PC-3 (cell line): Measurements from ENCODE around the gene JKAMP.

Experiments used
- CTCF ChIP-seq: fragments of 300-600 bp; sonication (generic); conservative IDR thresholded peaks from 2 replicates; pipeline ENCODE4 v1.5.1; 2017; ENCODE audit warnings: antibody characterized with exemption, low read depth, mild to moderate bottlenecking, low read length
- EZH2 ChIP-seq: fragments of 300-600 bp; sonication (generic); IDR thresholded peaks from one replicate; pipeline ENCODE4 v1.6.1; 2017; ENCODE audit warnings: antibody characterized with exemption, mild to moderate bottlenecking, low read length; ENCODE audit not compliant: unreplicated experiment
- EZH2phosphoT487 ChIP-seq: fragments of 300-600 bp; sonication (generic); IDR thresholded peaks from 2 replicates; pipeline ENCODE4 v1.6.1; 2018; ENCODE audit warnings: mild to moderate bottlenecking, antibody characterized with exemption, low read length, borderline replicate concordance

GRCh38 chr14:59537476-59537875, 53.2 kb downstream of the JKAMP start:
- TF ChIP-seq CTCF (no peak), EZH2 (no peak), EZH2phosphoT487 (no peak)
